NCI-H82 (cell line): ENCODE data around the gene CPXM2.
"Not testable (repeated sequence)": the region's sequence is repeated elsewhere in the genome, so short reads cannot be mapped to it uniquely, and the experiment has no call there.

Experiments
- DNase-seq: peaks from one replicate; lab custom pipeline; 2025; lab: John Stamatoyannopoulos, UW

The CPXM2 gene

DNA sequence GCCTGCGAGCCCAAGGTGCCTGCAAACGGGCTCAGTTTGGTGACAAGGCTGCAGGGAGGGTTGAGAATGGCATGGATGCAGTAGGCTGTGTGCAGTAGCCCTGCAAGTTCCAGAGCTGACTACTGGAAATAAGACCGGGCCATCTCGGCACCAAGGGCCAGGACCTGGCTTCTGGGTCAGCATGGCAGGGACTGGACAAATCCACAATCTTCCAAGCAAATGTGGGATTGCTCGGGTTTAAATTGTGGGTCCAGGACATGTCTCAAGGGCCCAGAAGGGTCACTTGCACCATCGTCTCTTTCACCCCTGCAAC, 147.4 kb downstream of the CPXM2 start:
- DNase-seq: no peak

DNA sequence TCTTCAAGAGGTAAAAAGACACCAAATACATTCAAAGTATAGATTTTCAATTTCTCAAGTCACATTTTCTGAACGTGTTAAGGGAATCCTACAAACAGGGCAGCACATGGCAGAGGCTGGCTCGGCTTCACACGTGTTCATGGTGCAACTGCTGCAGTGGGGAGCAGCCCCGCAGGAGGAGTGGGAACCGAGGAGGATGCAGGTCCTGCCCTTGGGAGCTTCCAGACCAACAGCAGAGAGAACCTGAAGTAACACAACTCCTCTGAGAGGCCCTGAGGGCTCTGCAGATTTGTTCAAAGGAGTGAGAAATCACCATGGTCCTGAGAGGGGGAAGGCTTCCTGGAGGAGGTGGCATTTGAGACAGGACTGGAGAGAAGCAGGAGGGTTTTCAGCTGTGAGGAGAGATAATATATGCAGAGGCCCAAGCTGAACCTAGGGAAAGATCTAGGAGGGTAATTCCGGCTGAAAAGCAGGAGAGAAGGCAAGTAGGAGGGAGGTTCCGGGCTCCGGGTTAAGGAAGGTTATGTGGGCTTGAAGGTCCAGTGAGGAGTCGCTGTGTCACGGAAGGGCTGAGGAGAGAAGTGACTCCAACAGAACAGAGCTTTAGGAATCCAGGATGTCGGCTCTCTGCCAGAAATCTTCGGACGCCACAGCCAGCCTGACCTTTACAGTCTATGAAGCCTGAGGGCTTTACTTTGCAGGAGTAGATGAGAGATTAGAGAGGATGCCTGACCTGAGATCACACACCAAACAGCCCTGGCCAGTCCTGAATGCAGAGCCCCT, 148.0 kb downstream of the CPXM2 start:
- no peak for DNase-seq

DNA sequence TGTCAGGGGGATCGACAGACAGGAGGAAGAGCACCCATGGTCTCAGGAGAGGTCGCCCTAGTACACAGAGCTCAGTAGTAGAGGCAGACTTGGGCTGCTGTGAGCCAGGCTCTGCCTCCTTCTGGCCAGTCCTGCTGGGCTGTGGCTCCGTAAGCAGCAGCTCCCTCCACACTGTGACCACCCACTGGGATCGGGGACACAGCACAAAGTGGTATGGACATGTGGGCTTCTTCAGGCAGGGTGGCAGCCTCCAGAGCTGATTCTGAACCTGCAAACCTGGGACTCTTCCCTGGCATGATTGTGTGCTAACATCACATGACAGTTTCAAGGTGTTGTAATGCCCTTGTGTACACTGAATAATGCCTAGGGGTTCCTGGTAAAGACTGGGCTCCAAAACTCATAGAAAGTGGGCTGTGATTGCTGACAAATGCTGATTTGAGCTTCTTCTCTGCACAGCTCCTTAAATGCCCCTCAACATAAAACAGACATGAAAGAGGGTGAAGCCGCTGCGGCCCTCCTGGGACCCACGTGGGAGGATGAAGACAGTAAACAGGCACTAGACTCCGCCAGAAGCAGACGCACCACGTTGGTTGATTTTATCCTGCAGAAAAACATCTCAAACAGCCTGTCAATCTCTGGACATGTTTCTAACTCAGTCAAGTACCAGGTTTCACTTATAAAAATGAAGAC, 148.7 kb downstream of the CPXM2 start:
- peak; percentile 13 for DNase-seq

DNA sequence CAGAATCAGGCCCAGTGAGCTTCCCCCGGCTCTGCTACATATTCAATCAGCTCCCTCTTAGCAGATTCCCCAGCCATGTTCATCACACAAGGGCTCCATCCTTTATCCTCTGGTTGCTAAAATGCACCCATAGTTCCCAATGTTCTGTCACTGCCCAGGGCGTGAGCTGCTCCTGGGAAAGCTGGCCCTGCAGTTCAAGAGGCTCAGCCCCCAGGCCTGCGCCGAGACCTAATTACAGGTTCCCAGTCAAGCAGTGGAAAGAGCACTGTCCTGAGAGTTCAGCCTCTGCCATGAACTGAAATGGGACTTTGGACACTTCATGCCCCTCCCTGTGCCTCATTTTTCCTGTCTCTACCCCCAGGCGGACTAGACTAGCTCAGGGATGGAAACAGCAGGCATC, 149.9 kb downstream of the CPXM2 start:
- no peak for DNase-seq

DNA sequence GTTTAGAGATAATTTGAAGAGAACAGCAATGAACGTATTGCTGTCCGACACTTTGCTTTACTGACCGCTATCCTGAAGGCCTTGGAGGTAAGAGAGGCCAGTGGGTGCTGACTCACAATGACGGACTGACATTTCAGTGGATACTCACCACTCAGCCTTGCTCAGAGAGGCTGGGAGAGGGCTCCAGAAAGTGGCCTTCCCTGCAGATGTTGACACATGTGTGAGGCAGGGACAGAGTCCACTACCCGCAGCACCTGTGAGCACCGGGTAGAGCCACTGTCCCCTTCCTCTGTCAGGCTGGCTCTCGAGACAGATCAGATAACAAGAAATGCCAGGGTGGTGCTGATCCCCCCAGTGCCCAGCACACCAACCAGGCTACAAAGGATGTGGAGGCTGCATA, 150.5 kb downstream of the CPXM2 start:
- DNase-seq: no peak

DNA sequence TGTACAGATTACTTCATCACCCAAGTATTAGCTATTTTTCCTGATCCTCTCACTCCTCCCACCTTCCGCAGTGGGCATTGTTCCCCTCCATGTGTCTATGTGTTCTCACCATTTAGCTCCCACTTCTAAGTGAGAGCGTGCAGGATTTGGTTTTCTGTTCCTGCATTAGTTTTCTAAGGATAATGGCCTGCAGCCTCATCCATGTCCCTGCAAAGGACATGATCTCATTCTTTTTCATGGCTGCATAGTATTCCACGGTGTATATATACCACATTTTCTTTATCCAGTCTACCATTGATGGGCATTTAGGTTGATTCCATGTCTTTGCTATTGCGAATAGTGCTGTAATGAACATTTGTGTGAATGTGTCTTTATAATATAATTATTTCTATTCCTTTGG, 154.7 kb downstream of the CPXM2 start:
- not testable (repeated sequence) for DNase-seq

DNA sequence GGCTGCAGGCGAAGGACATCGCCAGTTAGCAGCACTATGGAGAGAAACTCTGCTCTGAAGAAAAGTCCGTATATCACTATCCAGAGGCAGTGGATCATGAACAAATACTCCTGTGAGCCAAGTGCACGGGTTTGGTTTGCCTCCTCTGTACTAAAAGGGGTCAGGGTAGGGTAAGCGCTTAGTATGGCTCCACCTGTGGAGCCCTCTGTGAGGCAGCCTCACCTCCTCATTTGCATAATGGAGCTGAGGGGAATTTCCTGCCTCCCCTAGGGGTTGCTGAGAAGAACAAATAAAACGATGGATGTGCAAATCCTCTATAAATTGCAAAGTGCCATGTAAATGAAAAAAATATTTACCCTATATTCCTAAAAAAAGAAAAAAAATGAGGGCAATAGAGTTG, 162.1 kb downstream of the CPXM2 start:
- no peak for DNase-seq

DNA sequence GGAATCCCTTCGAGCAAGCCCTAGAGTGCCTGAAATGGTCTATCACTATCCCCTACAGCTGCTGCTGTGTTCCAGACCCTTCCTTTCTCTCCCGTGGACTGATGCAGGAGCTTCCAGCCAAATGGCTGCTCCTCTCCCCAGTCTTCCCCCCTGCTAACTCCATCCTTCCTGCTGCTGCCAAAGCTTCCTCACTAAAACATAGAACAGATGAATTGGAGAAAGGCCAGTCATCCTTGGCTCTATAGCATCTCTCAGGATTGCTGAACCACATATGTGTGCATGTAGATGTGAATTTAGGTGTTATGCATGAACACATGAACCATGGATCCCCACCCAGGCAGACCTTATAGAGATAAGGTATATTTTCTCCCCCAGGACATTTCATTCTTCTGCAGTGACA, 164.8 kb downstream of the CPXM2 start:
- no peak for DNase-seq

DNA sequence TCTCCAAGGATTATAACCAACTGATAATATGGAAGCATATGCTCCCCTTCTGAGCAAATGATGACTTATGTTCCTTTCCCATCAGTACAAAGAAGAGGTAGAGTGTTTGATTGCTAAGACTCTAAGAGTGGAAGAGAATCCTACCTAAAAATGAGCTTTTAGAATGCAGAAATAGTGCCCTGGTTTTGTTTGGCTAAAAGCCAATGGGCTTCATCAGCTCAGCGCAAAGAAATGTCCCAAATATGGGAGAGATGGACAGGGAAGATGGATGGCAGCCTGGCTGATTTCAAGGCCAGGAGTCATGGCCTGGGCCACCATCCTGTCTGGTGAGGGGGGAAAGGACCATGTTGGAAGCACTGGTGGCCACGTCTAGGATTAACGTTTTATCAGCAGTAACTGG, 165.2 kb downstream of the CPXM2 start:
- DNase-seq: no peak

DNA sequence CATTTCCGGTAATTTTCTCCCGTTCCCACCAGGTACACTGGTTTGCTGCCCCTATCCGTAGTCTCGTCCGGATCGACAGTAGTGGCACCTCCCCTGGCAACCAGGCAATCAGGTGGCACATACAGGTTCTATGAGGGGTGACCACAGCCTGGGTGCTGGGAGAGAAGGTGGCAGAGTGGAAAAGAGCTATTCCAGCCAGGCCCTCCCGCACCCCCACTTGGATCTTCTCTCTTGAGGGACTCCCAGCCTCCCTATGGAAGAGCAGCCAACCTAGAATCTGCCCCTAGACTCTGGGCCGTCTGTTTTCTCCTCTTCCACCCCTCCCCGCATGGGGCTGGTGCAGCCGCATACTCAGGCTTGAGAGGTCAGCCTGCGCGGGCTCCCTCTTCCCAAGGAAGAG, 166.9 kb downstream of the CPXM2 start:
- no peak for DNase-seq

DNA sequence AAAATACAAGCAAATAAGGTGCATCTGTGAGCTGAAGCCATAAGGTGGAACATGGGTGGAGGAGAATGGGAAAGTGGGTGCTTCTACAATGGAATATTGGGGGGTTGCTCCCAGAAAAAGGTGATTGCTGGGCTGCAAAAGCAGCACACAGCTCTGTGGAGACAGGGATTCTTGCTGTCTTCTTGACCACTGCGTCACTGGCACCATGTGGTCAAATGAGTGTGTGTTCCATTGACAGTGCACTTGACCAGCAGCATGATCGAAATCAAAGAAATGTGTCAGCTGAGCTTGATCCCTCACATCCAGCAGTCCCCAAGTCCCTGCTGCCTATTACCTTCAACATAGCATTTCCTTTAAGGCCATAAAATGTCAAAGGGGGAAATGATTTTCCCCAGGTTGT, 169.3 kb downstream of the CPXM2 start:
- DNase-seq: no peak

DNA sequence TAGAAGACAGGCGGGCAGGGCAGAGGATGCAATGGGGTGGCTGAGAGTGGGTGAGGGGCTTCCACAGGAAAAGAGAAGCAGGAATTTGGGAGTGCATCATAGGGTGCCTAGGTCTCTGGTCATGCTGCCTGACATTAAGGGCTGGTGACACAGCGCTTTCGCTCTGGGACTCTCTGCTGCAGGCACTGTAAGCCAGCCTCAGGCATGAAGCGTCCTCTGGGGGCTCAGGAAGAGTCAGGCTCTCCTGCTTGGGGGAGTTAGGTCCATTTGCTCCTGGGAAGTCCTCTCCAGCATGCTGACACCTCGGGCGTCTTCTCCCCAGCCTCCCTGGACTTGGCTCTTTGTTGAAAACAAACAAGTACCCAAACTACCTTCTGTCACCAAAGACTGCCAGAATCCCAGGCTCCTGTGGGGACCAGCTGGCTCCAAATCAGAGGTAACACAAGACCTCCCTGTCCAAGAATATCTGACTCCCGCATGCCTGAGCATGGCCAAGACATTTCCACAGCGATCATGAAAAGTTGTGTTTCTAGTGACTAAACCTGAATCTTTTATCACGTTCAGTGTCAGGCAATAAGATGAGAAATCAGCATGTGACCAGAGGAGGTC, 170.1 kb downstream of the CPXM2 start:
- DNase-seq: no peak

DNA sequence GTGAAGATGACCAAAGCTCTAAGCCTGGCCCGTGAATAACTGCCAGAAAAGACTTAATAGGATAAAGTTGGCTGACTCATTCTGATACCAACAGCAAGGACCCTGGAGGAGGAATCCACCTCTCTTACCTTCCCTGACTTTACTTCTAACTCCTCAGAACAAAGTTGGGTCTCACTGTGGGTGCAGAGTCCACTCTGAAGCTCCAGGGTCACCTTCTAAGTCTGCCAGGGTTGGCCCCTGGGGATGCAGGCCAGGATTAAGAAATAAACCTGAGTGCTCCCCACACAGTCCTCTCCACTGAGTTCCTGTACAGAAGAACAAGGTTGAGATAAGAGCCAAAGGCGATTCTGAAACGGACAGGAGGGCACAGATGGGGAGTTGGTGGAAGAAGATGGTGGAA, 171.1 kb downstream of the CPXM2 start:
- DNase-seq: no peak

DNA sequence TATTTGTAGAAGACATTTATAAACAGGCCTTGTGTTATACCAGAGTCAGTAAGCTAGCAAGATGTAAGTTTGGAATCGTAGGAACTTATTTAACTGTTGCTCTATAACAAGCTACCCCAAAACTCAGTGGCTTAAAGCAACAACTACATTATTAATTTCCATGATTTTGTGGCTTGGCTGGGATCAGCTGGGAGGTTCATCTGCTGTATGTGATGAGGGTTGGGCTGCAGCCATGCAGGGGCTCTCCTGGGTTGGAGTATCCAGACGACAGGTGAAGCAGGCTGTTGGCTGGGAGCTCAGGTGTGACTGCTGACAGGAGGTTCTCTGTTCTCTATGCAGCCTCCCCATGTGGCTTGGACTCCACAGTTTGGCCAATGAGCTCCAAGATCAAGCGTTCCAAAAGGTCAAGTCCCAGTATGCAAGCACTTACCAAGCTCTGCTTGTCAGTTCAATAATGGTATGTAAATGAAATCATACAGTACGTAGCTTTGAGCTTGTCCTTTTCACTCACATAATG, 173.0 kb downstream of the CPXM2 start:
- no peak for DNase-seq

DNA sequence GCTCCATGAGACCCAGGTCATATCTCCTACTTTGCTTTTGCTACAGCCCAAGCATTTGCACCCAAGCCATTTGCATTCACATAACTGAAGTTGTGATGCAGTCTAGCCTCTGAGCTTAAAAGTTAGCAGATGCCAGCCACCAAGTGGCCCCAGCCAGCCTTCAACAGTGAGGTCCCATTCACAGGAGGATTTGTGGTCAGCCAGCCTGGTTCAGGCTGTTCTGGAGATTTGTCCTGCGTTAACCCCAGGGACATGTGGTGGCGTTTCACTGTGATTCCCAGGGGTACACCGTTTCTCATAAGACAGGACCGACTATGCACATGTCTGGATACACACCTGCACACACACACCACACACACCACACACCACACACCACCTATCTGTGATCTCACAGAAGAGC, 174.3 kb downstream of the CPXM2 start:
- DNase-seq: no peak

DNA sequence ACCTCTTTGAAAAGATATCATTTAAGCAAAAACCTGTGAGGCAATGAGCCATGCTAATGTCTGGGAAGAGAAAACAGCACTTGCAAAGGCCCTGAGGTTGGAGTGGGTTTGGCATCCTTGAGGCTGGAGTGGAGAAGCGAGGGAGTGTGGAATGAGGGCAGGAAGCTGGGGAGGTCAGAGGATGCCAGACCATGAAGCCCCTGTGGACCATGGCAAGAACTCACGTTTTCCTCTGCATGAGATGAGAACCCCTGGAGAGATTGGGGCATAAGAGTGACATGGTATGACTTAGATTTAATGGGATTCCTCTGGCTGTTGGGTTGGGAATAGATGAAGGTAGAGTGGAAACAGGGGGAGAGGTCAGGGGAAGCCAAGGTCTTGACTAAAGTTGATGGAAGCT, 176.1 kb downstream of the CPXM2 start:
- no peak for DNase-seq

DNA sequence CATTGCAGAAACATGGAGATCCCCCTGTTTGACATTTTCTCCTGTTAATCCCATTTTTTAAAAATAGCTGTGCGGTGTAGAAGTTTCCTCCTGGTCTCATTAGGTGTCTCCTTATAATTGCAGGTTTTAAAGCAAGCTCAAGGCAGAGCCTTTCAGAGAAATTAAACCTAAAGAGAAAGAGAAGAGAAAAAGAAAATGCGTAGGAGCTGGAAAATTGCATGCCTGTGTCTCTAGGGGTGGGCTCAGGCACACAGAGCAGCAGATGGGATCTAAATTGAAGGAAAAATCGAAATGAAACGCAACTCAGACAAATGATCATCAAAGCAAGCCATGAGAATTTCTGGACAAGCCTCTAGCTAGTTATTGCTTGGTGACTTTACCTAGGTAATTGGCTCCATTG, 185.4 kb downstream of the CPXM2 start:
- no peak for DNase-seq

DNA sequence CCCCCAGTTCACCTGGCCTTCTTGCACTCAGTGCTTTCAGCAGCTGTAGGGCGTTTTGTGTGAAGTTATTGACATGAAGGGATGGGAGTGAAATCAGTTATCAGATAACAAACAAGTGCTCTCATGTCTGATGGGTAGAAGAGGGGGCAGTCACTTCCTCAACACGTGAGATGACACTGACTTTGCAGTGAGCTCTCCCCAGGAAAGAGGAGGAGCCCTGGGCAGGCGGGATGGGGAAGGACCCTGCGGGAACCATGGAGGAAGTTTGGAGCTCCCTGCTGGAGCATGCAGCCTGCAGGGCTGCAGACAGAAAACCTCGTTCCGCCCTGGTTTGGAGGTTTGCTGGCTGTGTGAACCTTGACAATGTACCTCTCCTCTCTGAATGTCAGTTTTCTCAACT, 186.8 kb downstream of the CPXM2 start:
- DNase-seq: no peak

DNA sequence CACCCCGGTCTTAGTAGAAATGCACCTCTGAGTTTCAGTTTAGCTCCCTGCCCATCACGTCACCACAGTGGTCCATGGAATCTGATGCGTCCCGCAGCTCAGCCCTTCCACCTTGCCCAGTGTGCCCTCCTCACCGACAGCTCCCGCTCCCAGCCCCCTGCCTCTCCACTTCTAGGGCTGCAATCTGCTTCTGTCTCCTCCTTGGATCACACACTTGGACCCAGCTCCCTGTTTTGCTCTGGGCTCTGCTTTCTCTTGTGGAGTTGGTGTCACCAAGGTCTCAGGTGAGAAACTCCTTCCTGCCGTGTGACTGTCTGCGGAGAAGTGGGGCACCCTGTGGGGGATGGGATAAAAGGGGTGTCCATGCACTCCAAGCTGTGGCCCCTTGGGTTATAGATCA, 187.5 kb downstream of the CPXM2 start:
- DNase-seq: no peak

DNA sequence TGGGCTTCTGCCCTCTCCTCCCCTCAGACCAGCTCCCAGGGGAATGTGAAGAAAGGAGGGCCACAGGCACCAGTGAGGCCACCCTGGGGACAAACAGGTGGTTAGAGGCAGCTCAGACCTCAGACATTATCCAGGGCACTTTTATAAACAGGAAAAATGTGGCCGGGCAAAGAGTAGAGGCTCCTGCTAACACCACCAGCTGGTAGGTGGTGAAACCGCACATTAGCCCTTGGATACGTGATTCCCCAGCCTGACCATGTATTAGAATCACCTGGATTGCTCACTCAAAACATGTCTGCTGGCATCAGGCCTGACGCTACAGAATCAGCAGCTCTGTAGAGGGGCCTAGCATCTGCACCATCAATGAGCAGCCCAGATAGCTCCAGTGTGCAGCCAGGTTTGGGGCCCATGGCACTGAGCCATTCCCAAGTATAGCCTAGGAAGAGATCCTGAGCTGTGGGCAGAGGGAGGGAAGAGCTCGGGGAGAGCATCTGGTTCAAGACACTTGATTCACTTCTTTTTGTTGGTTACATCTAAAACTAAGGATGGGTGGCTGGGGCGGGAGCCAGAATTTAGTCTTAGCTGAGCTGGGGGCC, 188.3 kb downstream of the CPXM2 start:
- DNase-seq: no peak
